ENCODE data around the gene MMP24.

The MMP24 gene

DNA sequence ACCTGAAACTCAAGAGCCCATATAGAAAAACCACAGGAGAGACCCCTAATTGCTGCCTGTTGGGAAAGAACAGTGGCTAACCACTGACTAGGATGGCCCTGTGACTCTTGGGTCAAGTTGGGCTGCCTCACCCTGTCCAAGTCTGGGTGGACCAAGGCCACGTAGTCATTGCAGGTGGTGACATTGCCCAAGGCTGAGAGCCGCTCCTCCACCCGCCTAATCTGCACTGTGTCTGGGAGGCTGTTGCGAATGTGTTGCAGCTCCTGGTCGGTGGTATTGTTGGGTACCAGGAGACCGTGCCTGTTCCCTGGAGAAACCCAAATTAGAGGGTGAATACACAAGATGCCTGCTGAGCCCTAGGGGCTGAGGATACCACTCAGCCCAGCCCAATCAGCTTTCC is 54.0 kb downstream of the MMP24 start:
- no peak for DNase-seq

DNA sequence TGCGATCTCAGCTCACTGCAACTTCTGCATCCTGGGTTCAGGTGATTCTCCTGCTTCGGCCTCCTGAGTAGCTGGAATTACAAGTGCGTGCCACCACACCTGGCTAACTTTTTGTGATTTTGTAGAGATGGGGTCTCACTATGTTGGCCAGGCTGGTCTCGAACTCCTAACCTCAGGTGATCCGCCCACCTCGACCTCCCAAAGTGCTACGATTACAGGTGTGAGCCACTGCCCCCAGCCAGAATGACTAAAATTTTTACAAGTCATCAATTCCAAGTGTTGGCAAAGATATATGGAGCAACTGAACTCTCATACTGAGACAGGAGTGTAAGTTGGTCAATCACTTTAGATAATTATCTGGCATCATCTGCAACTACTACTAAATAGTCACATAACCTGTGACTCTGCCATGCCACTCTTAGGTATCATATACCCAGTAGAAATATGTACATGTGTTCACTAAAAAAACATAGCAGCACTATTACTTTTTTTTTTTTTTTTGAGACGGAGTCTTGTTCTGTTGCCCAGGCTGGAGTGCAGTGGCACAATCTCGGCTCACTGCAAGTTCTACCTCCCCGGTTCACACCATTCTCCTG is 55.1 kb downstream of the MMP24 start:
- no peak for DNase-seq

DNA sequence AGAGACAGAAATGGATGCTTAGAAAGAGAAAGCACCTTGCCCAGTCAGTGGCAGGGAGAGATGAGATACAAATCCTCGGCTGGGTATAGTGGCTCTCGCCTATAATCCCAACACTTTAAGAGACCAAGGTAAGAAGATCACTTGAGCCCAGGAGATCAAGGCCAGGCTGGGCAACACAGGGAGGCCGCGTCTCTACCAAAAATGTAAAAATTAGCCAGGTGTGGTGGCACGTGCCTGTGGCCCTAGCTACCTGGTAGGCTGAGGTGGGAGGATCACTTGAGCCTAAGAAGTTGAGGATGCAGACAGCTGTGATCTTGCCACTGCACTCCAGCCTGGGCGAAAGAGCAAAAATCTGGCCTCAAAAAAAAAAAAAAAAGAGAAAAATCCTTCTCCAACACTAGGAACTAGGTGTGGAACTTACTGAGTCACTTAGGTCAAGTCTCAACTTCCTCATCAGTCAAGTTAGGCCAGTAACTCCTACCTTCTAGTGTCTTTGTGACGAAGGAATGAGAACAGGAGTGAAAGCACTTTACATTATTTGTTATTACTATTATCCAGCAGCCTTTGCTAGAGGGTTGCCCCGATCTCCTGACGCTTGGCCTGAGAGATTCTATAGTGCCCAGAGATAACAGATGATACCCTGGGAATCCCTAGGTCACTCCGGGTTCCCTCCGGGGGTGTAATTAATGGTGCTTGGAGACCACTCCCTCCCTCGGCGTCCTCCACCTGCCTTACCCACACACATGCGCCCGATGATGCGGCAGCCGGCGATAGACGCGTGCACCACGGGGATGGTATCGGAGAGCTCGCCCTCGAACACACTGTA is 57.2 kb downstream of the MMP24 start:
- peak; percentile 39 to 46 for DNase-seq

DNA sequence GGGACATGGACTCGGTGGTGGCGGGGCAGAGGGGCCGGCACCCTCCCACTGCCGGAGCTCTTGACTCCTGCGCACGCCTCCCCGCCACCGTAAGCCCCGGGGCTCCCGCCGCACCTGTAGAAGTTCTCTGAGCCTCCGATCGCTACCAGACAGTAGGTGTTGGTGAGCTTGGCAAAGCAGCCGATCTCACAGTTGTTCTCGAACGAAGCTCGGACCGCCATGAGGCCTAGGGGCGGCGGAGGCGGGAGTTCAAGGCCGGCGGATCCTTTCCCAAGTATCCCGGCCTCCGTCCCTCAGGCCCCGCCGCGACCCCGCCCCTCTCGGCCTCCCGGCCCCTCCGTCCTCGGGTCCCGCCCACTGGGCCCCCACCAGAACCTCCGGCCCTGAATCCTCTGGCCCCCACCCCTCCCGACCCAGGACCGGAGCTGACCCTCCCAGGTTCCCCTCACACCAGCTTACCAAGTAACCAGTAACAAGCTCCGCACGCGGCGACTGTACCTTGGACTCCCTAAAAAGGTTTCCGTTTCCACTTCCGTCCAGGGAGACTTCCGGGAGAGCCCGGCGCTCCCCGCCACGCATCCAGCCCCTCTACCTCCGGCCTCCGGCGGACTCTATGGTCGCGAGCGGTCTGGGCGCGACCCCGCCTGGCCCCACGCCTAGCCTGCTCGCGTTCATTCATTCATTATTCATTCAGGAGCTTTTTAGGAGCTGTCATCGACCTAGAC is 57.9 kb downstream of the MMP24 start, which contains the start of gene EIF6:
Gene EIF6 (minus strand): TSS at position 506 of the 725 bp plus-strand sequence. CDS start 285 bp downstream, at position 221.
- DNase-seq: peak; percentile 75 to 79

DNA sequence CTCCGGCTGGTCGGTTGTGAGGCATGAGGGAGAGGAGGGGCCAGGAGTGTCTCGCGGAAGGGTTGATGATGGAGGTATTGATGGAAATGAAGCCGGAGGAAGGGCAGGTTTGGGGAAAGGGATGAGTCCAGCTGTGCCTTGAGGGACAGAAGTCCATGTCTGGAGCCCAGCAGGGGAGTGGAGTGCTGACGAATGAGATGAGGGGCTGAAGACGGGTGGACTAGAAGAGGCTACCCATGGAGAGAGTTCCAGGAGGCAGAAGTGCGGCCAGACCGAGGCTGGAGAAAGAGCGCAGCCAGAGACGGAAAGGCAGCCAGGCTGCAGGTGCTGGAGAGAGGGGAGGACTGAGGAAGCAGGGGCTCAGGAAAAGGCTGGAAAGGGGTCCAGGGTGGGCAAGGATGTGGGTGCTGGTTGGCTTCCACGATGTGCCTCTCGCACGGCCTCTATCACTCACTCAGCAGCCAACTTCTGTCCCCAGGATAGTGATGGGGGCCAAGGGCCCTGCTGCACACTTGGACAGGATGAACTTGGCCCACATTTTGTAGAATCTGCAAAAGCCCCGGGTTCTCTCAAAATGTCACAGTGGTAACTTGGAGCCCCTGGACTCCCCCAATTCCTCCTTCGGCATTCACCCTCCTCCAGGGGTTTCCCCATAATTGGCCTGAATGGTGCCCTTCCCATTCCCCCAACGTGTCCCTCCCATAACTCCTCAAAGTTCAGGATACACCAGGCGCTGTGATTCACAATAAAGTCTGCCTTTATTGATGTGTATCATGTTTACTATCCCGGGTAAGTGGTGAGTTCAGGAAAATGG is 58.7 kb downstream of the MMP24 start:
- no peak for DNase-seq

DNA sequence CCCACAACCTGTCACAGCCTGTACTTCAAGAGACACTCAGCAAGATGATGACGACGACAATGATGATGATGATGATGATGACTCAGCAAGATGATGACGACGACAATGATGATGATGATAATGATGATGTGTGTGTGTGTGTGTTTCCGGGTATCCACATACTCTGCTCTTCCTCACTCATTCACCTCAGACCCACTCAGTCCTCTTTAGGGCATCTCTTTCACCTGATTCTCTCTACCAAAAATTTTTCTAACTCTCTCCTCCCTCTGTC is 59.3 kb downstream of the MMP24 start:
- DNase-seq: no peak

DNA sequence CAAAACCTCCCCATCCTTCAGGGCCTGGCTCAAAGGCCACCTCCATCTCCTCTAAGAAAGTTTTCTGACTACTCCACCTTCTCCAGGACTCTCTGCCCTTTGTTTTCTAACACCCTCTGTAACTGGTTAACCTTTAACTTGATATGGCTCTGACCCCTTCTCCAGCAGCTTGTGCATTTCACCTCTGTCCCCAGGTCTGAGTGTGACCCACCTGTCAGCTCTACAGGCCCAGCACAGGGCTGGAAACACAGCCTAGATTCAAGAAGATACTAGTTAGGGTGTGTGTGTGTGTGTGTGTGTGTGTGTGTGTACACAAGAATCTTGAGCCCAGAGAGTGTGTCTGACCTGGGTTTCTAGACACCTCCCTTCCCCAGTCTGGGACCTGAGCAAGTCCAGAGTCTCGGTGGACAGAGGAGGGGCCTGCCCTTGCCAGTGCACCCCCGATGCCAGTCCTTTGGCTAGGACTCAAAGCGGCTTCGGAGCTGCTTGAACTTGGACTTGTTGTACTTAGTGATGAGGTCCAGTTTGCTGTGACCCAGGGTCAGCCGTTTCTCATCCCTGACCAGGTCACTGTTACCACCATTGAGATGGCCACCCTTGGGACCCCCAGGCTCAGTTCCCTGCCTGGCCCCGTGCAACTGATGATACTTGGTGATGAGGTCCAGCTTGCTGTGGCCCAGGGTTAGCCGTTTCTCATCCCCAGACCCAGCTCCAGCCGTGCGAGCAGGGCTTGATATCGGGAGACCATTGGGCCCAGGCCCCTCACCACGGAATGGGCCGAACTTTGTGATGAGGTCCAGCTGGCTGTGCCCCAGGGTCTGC is 59.8 kb downstream of the MMP24 start:
- no peak for DNase-seq

DNA sequence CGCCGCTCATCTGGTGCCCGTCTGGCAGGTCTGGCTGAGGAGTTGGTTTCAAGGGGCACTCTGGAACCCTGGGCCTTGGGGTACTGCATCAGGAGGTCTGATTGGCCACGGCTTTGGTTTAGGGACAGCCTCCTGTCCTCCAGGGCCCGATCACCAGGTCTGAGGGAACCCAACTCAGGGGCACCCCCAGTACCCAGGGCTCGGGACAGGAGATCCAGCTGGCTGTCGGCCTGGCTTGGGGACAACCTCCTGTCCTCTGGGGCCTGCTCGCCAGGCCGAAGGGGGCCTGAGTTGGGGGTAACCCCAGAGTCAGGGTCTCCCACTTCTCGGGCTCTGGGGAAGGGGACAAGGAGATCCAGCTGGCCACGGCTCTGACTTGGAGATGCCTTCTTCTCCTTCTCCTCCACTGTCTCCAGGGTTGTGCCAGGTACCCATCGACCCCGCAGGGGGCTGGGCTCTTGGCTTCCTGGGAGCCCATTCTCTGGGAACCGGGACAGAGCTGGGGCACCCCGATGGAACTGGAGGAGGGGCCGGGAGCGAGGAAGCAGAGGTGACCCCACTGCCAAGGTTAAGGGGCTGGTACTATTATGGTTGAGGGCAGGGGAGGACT is 60.5 kb downstream of the MMP24 start:
- DNase-seq: no peak

DNA sequence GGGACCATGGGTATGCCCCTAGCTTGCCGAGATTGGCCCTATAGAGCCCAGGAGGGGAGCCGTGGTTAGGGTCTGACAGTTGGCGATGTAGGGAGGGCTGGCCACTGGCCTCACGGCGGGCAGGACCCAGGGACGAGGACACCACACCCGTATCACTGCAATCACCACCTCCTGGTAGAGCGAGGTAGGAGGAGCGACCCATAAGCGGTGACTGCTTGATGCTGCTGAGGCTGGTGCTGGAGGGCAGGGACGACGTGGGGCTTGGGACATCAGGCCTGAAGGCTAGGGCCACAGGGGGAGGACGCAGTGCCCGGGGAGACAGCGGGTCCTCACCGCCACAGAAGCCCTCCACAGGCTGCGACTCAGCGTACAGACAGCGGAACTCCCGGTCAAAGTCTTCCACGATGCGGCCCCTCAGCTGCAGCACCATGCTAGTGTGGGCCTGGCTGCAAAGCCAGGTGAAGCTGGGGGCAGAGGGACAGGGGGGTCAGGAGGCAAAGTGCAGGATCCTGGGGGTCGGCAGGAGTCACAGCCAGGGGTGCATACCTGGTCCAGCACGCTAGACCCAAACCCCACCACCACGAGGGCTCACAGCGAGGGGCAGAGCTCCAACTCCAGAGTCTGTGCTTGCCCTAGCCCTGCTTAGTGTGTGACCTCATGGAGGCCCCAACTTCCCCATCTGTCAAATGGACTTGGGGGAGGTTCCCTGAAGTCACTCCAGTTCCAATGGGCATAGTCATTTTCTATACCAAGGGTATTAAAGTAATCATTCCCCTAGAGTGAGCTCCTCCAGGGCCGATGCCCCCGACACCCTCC is 61.2 kb downstream of the MMP24 start:
- no peak for DNase-seq

DNA sequence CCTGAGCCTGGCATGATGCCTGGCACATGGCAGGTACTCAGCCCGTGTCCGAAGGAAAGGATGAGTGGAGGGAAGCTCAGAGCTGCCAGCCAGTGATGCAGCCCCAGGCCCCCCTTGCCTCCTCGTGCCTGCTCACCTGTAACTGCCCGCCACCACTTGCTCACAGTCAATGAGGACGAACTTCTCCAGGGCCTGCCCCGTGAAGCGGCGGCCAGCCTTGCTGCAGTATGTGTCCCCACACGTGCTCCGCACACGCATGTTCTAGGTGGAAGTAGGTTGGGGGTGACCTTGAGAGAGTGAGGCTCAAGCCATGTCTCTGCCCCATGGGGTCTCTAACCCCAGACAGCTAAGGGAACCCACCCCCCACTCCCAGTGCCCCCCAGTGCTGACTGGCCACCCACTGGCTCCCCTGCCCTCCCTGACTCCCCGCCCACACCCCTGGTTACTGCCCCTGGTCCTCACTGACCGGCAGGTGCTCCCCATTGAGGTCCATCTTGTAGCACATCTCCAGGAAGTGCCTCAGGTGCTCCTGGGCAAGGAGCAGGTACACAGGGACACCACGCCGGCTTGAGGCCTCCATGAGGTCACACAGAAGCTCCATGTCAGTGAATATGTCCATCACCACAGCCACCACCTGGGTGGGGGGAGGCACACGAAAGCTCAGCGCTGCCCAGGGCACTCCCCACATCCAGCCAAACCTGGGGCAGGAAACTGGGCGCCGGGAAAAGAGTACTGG is 62.0 kb downstream of the MMP24 start:
- no peak for DNase-seq

DNA sequence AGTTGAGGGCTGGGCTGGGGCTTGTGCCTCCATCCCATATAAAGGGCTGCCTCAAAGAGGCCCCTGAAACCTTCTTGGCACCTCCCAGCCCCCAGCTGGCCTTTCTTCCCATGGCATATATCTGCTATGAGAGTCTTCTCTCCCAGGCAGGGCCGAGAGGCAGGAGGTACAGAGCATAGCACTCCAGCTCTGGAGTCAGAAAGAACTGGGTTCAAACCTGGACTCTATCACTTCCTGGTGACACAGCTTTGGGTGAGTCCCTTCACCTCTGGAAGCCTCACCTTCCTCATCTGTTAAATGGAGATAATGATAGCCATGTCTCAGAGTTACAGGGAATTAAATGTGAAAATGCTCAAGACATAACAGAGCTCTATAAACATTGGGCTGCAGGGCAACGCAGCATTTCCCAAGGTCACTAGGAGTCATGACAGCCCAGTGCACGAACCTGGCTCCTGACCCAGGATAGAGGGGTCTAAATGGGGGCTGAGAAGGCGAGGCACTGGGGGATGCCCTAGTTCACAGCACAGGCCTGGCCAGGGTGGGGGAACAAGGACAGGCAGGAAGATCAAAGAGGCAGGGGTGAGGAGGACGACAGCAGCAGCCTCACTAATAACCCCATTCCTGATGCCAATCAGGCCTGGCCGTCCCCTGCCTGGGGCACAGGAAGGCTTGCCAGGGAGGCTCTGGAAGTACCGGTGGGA is 63.8 kb downstream of the MMP24 start:
- DNase-seq: no peak

DNA sequence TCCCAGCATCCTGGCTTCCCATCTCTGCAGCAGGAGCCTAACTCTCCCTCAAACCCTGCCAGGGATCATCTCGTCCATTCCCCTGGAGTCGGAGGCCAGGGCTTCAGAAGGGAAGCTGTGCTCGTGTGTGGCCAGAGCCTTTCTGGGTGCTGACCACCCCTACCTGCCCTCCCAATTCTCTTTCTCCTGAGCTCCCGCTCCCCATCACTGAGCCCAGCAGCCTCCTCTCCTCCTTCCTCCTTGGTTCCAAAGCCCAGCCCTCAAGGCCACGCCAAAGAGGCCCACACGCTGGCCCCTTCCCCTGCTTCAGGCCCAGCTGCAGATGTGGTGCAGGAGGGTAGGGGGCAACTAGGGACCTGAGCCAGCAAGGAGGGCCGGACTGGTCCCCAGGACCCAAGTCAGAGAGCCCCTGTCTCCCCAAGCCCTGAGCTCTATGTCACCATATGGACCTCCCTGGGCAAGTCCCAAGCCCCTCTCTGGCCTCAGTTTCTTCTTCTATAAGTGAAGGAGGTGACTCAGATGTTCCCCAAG is 64.5 kb downstream of the MMP24 start:
- no peak for DNase-seq

DNA sequence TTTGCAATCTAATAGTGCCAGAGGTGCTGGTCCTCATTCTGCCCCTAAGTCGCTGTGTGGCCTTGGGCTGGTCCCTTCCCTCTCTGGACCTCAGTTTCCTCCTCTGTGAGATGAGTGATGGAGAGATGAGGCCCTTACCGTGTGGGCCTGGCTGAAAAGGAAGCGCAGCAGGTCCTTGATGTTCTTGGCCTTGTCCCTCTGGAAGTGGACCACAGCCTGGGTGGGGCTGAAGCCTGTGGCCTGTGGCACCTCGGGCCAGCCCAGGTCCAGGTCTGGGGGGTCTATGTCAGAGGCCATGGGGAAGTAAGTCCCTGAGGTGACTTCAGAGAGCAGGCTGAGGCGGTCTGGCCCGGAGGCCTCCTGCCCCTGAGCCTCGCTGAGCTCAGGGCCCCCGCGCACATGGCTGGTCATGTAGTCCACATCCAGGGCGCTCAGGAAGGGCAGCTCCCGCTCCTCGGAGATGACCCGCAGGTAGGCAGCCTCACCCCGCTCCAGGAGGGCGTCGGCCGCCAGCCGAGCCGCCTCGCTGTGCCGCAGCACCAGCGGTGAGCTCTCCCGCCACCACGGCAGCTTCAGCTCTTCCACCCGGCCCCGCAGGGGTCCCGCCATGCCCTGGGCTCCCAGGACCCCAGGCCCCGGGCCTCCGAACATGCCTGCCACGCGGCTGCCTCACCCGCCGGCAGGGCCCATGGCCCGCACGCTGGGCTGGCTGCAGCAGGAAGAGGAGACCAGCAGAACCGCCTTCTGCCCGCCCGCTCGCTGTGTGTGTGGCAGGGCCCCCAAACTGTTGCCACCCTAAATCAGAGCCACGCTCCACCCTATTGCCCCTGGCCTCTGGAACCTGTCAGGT is 65.4 kb downstream of the MMP24 start, which contains the start of gene FAM83C:
Gene FAM83C (minus strand): TSS at position 772 of the 850 bp plus-strand sequence. CDS start 121 bp downstream, at position 651.
- DNase-seq: no peak

DNA sequence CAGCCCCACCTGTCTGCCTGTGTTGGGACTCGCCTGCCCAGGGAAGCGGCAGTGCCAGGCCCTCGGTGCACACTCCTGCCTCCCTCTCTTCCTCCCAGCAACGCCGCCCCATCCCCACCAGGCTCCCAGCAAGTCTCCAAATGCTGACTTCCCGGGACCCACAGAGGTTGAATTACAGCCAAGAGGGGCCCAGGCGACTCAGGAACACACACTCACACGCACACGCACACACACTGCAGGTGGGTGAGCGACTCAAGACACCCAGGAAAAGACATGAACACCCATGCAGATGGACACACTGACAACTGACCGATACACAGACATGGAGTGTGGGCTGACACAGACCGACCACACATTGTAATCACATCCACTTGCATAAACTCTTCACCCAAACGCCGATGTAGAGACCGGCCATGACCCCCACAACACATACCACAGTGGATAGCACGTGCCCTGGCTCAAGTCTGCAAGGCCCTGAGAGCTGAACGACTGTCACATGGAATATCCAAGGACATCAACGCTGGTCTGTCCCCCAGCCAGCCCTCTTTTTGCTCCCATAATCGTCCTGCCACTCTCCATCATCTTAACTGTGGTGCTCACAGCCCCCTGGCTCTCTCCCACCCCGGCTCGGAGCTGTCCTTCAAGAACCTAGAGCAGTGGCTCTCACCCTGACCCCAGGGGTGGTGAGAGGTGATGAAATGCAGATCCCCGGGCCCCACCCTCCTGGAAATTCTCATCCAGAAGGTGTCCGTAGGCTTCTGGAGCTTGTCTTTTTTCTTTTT is 66.2 kb downstream of the MMP24 start:
- DNase-seq: no peak

DNA sequence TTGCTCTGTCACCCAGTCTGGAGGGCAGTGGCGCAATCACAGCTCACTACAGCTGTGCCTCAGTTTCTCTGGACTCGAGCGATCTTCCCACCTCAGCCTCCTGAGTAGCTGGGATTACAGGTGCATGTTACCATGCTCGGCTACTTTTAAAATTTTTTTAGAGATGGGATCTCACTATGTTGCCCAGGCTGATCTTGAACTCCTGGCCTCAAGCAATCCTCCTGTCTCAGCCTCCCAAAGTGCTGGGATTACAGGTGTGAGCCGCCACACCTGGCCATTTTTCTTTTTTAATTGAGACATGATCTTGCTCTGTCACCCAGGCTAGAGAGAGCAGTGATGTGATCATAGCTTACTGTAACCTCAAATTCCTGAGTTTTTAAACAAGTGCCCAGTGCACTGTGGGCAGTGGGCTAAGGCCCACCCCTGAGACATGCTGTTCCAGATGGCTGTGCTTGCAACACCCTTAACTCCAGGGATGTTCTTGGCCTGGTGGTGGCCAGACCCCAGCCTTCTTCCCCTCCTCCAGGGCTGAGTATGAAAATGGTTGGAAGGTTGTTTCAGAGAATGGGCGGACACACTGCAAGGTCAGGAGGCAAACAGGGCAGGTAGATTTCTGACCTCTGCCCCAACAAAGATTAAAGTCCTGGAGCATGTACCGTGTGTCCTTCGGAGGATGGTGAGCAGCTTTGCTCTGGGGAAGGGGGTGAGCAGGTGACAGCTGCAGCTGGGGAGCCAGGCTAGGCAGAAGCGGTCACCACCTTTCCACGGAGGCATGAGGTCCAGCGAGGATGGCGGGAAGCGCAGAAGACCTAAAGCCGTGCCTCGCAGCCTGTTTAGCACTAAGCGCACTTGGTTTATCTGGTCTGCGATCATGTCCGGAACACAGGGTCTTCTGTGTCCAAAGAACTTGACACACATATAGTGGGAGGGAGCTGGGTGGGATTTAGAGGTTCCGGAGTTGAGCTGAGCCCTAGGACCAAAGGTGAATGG is 67.1 kb downstream of the MMP24 start:
- no peak for DNase-seq

DNA sequence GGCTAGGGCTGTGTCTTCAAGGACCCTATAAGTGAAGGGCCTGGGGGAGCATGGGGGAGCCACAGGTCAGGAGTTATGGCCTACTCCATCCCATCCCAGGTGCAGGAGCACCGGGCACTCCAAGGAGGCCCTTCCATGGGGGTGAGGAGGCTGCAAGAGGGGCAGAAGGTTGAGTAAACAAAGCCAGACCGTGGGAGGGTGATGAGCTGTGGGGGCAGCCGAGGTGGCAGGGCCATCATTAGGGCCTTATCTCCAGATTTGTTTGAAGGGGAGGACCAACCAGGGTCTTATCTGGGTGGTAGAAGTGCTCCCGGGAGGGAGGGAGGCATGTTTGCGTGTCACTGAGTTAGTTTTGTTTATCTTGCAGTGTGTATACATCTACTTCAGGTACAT is 67.8 kb downstream of the MMP24 start:
- DNase-seq: no peak
